ENCODE measurements around the gene FILIP1.

GRCh38 chr6:75436869-75437268 is 56.7 kb downstream of the FILIP1 start:
- TF ChIP-seq CTCF (IDR thresholded peaks at IDR 0.05; ENCODE audit: borderline replicate concordance, extremely low read depth, low read length, poor library complexity, severe bottlenecking) (no peak), EZH2 (IDR thresholded peaks at IDR 0.05; ENCODE audit: borderline replicate concordance, low read depth, low read length, severe bottlenecking) (no peak)

Data from DND-41 (cell line).